AG09309 (cell line): ENCODE measurements around the gene TTI1.

Source experiments
- DNase-seq: peaks from one replicate; pipeline ENCODE4 v3.0.0-alpha.2; 2010; ENCODE audit warnings: low read depth
- H3K4me3 ChIP-seq: 2 replicates; pipeline ENCODE4 v1.5.1; 2011; ENCODE audit warnings: mild to moderate bottlenecking, low read depth, low read length, moderate library complexity; ENCODE audit not compliant: control insufficient read depth
- TF ChIP-seq, protein P1 (sequence below): IDR thresholded peaks from 2 replicates; pipeline ENCODE4 v1.5.1; 2011; ENCODE audit warnings: mild to moderate bottlenecking, low read depth, low read length, inconsistent platforms; ENCODE audit not compliant: insufficient read depth, control insufficient read depth; ENCODE audit errors: missing control alignments

The TTI1 gene

DNA sequence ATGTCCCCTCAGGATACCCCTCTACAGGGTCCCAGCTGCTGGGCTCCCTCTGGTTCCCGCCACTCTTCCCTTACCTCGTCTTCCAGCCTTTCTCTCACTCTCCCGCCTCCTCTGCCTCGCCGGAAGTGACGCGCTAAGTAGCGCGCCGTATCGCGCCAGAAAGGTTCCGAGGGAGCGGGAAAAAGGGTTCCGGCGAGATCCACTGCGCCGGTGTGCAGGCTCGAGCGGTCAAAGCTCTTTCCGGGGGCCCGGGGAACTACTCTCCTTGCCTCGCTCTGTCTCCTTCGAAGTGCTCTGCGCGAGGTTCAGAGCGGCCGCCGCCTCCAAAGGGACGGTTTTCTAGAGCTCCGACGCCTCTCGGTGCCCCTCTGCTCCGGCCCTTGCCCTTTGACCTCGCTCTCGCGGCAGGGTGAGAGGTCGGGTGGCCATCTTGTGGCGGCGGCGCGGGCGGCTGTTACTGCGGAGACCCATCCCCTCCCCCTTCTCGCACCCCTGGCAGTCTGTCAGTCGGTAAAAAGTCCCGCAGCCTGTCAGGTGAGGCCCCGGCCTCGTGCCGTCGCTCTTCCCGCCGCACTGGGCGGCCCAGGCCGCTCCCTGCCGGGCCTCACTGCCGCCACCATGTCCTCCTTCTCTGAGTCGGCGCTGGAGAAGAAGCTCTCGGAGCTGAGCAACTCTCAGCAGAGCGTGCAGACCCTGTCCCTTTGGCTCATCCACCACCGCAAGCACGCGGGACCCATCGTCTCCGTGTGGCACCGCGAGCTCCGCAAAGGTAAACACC lies at the start of gene TTI1, which contains the start of gene RPRD1B:
Gene TTI1, minus strand, starts transcription at position 127 of the 778 bp plus-strand sequence. CDS start 19,640 bp downstream, outside the sequence.
Gene RPRD1B, plus strand, starts transcription at position 417 of the 778 bp plus-strand sequence. Its CDS starts 202 bp downstream, at position 619.
- TF ChIP-seq, protein P1, sequence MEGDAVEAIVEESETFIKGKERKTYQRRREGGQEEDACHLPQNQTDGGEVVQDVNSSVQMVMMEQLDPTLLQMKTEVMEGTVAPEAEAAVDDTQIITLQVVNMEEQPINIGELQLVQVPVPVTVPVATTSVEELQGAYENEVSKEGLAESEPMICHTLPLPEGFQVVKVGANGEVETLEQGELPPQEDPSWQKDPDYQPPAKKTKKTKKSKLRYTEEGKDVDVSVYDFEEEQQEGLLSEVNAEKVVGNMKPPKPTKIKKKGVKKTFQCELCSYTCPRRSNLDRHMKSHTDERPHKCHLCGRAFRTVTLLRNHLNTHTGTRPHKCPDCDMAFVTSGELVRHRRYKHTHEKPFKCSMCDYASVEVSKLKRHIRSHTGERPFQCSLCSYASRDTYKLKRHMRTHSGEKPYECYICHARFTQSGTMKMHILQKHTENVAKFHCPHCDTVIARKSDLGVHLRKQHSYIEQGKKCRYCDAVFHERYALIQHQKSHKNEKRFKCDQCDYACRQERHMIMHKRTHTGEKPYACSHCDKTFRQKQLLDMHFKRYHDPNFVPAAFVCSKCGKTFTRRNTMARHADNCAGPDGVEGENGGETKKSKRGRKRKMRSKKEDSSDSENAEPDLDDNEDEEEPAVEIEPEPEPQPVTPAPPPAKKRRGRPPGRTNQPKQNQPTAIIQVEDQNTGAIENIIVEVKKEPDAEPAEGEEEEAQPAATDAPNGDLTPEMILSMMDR: no peak
- H3K4me3 ChIP-seq: peak within 1 kb of the TSS; percentile 87
- DNase-seq: peak; percentile 29

DNA sequence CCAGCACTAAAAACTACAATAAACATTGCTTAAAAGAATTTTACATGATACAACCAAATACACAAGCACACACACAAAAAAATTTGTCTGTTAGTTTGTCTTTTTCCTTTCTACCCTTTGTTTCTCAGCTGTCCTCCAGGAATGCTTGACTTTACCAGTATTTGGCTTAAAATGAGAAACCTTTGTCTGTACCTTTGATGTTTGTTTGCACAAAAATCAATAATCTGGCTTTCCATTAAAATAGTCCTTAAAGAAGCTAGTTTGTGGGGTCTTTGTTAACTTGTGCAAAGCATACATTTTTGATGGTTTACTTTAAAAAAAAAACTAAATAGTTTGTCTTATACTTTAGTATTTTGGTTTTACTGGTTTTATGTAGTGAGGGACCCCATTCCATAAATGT lies 49.6 kb upstream of the TTI1 start:
- TF ChIP-seq, protein P1: no peak
- no peak for DNase-seq
- H3K4me3 ChIP-seq: no peak overlapping the region

DNA sequence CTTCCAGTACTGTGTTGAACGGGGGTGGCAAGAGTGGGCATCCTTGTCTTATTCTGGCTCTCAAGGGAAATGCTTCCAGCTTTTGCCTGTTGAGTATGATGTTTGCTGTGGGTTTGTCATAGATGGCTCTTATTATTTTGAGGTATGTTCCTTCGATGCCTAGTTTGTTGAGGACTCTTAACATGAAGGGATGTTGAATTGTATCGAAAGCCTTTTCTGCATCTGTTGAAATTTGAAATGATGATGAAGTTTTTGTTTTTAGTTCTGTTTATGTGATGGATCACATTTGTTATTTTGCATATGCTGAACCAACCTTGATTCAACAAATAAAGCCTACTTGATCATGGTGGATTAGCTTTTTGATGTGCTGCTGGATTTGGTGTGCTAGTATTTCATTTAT lies 48.3 kb upstream of the TTI1 start:
- TF ChIP-seq, protein P1: no peak
- no peak overlapping the region for H3K4me3 ChIP-seq
- DNase-seq: no peak

DNA sequence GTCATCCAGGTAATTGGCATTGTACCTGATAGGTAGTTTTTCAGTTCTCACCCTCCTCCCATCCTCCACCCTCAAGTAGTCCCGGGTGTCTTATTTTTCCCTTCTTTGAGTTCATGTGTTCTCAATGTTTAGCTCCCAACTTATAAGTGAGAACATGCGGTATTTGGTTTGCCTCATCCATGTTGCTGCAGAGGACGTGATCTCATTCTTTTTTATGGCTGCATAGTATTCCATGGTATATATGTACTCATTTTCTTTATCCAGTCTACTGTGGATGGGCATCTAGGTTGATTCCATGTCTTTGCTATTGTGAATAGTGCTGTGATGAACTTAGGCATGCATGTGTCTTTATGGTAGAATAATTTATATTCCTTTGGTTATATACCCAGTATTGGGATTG lies 46.1 kb upstream of the TTI1 start:
- TF ChIP-seq, protein P1: no peak
- no peak overlapping the region for H3K4me3 ChIP-seq
- DNase-seq: no peak

DNA sequence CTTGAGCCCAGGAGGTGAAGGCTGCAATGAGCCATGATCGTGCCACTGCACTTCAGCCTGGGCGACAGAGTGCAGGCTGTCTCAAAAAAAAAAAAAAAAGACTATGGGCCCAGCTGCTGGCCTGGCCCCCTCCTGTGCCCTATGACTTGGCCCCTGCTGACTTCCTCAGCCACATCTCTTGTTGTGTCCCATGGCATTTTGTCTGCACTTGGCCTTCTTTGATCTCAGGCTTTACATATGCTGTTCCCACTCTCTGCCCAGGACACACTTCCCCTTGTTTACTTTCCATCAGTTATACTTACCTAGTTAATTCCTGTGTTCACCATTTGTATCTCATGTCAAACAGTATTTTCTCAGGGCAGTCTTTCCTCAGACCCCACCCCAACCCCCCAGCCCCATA lies 44.8 kb upstream of the TTI1 start:
- no peak overlapping the region for H3K4me3 ChIP-seq
- TF ChIP-seq, protein P1: no peak
- no peak for DNase-seq

DNA sequence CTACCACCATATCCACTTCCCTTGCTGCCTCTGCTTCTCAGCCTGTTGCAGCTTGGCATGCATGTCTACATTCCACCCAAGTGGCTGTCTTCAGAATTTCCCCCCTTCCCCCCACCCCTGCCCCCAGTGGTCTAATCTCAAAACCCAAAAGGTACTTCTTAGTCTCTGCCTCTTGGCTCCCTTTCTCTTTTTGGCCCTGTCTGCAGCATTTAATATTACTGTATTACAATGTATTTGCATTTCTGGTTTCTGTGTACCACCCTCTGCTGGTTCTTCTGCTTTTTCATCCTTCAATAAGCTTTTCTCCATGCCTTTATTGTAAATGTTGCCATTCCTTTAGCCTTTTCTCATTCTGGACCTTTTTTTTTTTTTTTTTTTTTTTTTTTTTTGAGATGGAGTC lies 43.3 kb upstream of the TTI1 start:
- no peak for DNase-seq
- TF ChIP-seq, protein P1: no peak
- no peak overlapping the region for H3K4me3 ChIP-seq
